Measurements from ENCODE around the gene S100P. TPM values are rescaled to one million over a fixed set of nuclear protein-coding genes. Genes with fewer than 3 reads are reported as not detected.

The S100P gene
- total and polyA plus RNA-seq, 8 donors: 2.3 to 85.0 (median 4.8) TPM

- Histone ChIP-seq H3K4me3 (no peak overlapping the region), H3K27ac (peak overlapping the region; percentile 71 to 73), H3K4me1 (peaks cover 9 to 45% of the 10 kb centered on the region in 2 donors), H3K36me3 (no peaks in the 10 kb centered on the region), H3K9me3 (no peaks in the 10 kb centered on the region), H3K27me3 (no peaks in the 10 kb centered on the region)
- intact Hi-C loops (cut with DNase I): no loop called here
- no peak for TF ChIP-seq CTCF (IDR thresholded peaks at IDR 0.05)
- peak in 2 of 4 donors; percentile 10 to 37 for DNase-seq
- no peak for ATAC-seq
These were observed 5.5 kb upstream of the S100P start for GRCh38 chr4:6687947-6688878.

GRCh38 chr4:6688879-6689505 lies 4.7 kb upstream of the S100P start:
- TF ChIP-seq CTCF (IDR thresholded peaks at IDR 0.05): no peak
- Histone ChIP-seq H3K4me1 (peaks cover 9 to 53% of the 10 kb centered on the region in 2 donors), H3K4me3 (peak overlapping the region in 1 of 2 donors; percentile 7), H3K36me3 (no peaks in the 10 kb centered on the region), H3K9me3 (no peaks in the 10 kb centered on the region), H3K27ac (peak overlapping the region; percentile 71 to 73), H3K27me3 (no peaks in the 10 kb centered on the region)
- DNase-seq: peak in 2 of 4 donors; percentile 33 to 67
- peak; percentile 63 for ATAC-seq
- intact Hi-C loops (cut with DNase I): no loop called here

GRCh38 chr4:6689506-6689960 lies 4.1 kb upstream of the S100P start:
- TF ChIP-seq CTCF (IDR thresholded peaks at IDR 0.05): no peak
- H3K27me3 ChIP-seq: no peaks in the 10 kb centered on the region
- H3K27ac ChIP-seq: peak overlapping the region; percentile 71 to 73
- intact Hi-C loops (cut with DNase I): no loop called here
- ATAC-seq (peak; percentile 86), DNase-seq (peak in 1 of 4 donors; percentile 72)
- peaks cover 9 to 57% of the 10 kb centered on the region in 2 donors for H3K4me1 ChIP-seq
- H3K9me3 ChIP-seq: no peaks in the 10 kb centered on the region
- no peaks in the 10 kb centered on the region for H3K36me3 ChIP-seq
- peak overlapping the region in 1 of 2 donors; percentile 7 for H3K4me3 ChIP-seq

GRCh38 chr4:6692379-6692778 lies 1.3 kb upstream of the S100P start:
- no peaks in the 10 kb centered on the region for H3K27me3 ChIP-seq
- intact Hi-C loops (cut with DNase I): no loop called here
- peaks cover 15 to 82% of the 10 kb centered on the region in 2 donors for H3K4me1 ChIP-seq
- H3K9me3 ChIP-seq: no peaks in the 10 kb centered on the region
- peak overlapping the region in 1 of 2 donors; percentile 87 for H3K27ac ChIP-seq
- ATAC-seq: no peak
- H3K4me3 ChIP-seq: no peak overlapping the region
- H3K36me3 ChIP-seq: no peaks in the 10 kb centered on the region
- TF ChIP-seq CTCF (IDR thresholded peaks at IDR 0.05): no peak
- DNase-seq: no peak

- peak in 1 of 4 donors; percentile 64 for DNase-seq
- TF ChIP-seq CTCF (IDR thresholded peaks at IDR 0.05): no peak
- peak overlapping the region in 1 of 2 donors; percentile 87 for H3K27ac ChIP-seq
- peaks cover 15 to 82% of the 10 kb centered on the region in 2 donors for H3K4me1 ChIP-seq
- no peaks in the 10 kb centered on the region for H3K9me3 ChIP-seq
- peak; percentile 9 for ATAC-seq
- no peak overlapping the region for H3K4me3 ChIP-seq
- intact Hi-C loops (cut with DNase I): no loop called here
- H3K27me3 ChIP-seq: no peaks in the 10 kb centered on the region
- no peaks in the 10 kb centered on the region for H3K36me3 ChIP-seq
These were observed 872 bp upstream of the S100P start for GRCh38 chr4:6692806-6693205.

All from left lung (tissue), 10 donors.